Activated gamma-delta T cell treated with Interleukin-2 at 50 U/mL for 16 hours (primary cell): ENCODE measurements around the gene ARPP19.
"Not testable (repeated sequence)": the region's sequence is repeated elsewhere in the genome, so short reads cannot be mapped to it uniquely, and the experiment has no call there.

Experiments used
- DNase-seq: peaks from one replicate; pipeline ENCODE4 v3.0.0-alpha.2; 2020

ARPP19 gene

GRCh38 chr15:52551186-52551585 is 17.6 kb downstream of the ARPP19 start:
- not testable (repeated sequence) for DNase-seq

DNA sequence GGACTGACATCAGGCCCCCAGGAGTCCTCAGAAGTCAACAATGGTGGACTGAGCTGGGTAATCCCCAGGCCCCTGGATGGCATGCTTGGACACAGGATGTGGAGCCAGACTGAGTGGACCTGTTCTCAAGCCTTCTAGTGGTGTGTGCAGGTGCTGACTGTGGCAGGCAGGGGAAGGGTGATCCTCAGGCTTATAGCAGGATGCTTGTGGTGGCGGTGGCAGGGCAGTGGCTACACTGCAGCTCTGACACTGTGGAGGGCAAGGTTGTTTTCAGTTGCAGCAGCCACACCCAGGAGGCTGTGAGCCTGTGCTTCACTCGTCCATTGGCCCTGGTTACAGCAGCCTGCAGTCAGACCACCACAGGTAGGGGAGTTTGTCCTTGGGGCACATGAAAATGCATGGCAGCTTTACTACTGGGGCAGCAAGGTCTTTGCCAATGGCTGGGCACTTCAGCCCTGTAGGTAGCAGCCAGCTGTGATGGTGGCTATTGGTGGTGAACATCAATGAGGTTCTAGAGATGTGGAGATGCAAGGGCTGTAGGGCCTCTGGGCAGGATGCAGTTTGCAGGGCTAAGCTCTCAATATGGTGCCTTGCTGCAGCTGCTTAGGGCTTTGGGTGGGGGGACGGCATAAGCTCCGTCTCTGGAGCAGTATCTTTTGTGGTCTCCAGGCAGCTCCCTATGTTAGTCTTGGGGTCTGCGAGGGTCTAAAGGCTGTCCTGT is 22.6 kb downstream of the ARPP19 start:
- no peak for DNase-seq

GRCh38 chr15:52540374-52541012 is 28.3 kb downstream of the ARPP19 start:
- no peak for DNase-seq

GRCh38 chr15:52537459-52537858 is 31.4 kb downstream of the ARPP19 start:
- no peak for DNase-seq

- no peak for DNase-seq
Observed at GRCh38 chr15:52532427-52532826, 36.4 kb downstream of the ARPP19 start.

GRCh38 chr15:52529940-52530339 is 38.9 kb downstream of the ARPP19 start:
- no peak for DNase-seq

GRCh38 chr15:52529341-52529924 is 39.4 kb downstream of the ARPP19 start:
- DNase-seq: peak; percentile 22

- DNase-seq: peak; percentile 76
Observed at GRCh38 chr15:52528564-52529340, 40.1 kb downstream of the ARPP19 start, which contains the start of gene MYO5A. MYO5A (minus strand) TSS chr15:52528880; CDS start chr15:52528806, 74 bp downstream.

GRCh38 chr15:52527911-52528563 is 40.8 kb downstream of the ARPP19 start:
- DNase-seq: peak; percentile 45

- DNase-seq: no peak
Observed at GRCh38 chr15:52527196-52527910, 41.5 kb downstream of the ARPP19 start.

DNA sequence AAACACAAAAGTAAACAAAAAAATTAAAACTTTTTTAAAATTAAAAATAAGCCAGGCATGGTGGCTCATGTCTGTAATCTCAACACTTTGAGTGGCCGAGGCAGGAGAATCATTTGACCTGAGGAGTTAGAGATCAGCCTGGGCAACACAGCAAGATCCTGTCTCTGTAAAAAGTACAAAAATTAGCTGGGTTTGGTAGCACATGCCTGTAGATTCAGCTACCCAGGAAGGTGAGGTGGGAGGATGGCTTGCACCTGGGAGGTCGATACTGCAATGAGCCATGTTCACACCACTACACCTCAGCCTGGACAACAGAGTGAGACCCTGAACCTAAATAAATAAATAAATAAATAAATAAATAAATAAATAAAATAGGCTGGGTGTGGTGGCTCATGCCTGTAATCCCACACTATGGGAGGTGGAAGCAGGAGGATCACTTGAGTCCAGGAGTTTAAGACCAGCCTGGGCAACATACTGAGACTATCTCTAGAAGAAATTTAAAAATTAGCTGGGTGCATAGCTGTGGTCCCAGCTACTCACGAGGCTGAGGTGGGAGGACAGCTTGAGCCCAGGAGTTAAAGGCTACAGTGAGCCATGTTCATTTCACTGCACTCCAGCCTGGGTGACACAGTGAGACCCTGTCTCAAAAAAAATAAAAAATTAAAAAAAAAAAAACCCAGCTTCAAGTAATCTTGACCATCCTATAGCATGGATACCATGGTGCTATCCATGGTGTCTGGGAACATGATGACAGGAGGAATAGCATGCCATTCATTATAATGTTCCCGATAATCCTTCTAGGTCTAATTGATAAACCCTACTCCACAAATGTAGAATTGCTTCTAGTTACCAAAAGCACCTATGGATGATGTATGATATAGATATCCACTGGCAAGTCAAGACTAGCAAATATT is 44.4 kb downstream of the ARPP19 start:
- DNase-seq: no peak

DNA sequence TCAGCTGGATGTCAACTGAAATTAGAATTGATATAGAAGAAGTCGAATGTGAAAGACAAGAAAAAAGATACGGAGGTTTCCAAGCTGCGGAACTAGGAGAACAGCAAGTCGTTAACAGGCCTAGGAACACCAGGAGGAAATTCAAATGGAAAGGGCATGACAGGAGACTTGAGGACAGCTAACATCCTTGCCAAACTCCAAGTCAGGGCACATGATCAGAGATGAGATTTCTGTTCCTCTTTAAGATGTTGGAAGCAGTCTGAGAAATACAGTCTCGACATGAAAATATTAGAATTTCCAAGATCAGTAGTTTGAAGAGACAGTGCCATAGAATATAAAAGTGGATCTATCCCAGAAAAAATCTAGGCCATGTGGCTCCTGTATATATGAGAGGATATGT is 45.2 kb downstream of the ARPP19 start:
- no peak for DNase-seq

DNA sequence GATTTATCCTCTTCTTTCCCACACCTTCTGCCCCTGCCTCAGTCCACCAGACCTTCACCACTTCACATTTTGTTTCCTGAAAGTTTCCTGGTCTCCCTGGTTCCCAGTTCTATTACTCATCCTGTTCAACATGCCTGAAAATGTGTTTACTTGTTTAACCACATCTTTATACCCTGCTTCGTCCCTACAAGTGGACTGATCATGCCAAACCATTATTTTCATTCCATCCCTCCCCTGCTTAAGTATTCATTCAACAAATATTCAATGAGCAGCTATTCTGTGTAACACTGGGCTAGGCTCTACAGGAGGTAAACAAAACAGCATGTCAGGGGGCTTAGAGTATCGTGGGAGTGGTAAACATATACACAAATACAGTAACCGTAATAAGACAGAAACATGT is 45.6 kb downstream of the ARPP19 start:
- no peak for DNase-seq

GRCh38 chr15:52521682-52522081 is 47.1 kb downstream of the ARPP19 start:
- no peak for DNase-seq

- DNase-seq: no peak
Observed at GRCh38 chr15:52520421-52520820, 48.4 kb downstream of the ARPP19 start.

GRCh38 chr15:52518487-52519371 is 50.1 kb downstream of the ARPP19 start:
- DNase-seq: no peak

DNA sequence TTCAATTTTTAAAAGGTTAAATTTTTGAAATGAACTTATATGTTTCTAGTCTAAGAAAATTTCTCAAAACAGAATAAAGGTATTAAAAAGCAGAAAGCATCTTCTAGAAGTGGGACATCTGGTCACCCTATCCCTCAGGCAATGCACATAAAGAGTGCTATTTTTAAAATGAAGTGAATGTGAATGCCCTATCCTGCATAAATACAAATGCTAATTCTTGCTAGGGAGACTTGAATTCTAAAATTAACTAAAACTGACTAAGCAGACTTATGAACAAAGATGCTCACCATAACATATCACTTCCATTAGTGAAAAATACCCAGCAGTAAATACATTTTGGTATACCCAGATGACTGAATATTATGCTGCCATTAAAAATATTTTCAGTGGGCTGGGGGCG is 51.8 kb downstream of the ARPP19 start:
- DNase-seq: no peak

DNA sequence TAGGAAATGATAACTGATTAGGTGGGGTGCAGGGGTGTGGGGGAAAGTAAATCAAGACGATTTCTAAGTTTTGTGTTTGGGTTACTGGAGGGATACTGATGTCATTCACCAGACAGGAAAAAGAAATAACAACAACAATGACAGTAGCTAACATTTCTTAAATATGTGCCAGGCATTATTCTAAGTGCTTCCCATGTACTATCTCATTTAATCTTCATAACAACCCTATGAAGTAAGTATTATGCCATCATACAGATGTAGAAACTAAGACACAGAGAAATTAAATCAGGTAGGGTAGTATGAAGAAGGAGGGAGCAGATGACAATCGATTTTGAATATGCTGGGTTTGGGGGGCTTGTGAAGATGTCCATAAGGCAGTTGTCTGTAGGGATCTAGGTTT is 53.5 kb downstream of the ARPP19 start:
- no peak for DNase-seq

GRCh38 chr15:52514482-52514881 is 54.3 kb downstream of the ARPP19 start:
- DNase-seq: no peak

DNA sequence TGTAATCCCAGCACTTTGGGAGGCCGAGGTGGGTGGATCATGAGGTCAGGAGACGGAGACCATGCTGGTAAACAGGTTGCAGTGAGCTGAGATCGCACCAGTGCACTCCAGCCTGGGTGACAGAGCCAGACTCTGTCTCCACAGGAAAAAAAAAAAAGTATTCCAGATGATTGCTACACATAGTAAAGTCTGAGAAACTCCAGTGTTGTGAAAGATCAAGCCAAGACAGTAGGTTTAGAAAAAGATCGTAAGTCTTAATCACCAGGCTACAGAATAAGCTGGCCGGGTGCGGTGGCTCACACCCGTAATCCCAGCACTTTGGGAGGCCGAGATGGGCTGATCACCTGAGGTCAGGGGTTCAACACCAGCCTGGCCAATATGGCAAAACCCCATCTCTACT is 56.0 kb downstream of the ARPP19 start:
- not testable (repeated sequence) for DNase-seq
